Measurements from ENCODE around the gene CCND3. TPM values are rescaled to one million over a fixed set of nuclear protein-coding genes. Genes with fewer than 3 reads are reported as not detected.
A peak's percentile ranks its signal among the peaks of the same experiment; 100 is the strongest.

Gene CCND3
- total RNA-seq, 1 donor from 2014 or later, result 130 TPM

GRCh38 chr6:41929924-41930323, 11.7 kb downstream of the CCND3 start:
- intact Hi-C loops (cut with DNase I), result loop anchor here (10.0 kb wide), 1 partner anchor 1585 kb away; the partner anchor contains the start of genes LRRC73, POLR1C and YIPF3
- H3K27ac ChIP-seq, result no peak overlapping the region
- H3K36me3 ChIP-seq, result peaks cover 67 to 75% of the 10 kb centered on the region in 2 donors

DNA sequence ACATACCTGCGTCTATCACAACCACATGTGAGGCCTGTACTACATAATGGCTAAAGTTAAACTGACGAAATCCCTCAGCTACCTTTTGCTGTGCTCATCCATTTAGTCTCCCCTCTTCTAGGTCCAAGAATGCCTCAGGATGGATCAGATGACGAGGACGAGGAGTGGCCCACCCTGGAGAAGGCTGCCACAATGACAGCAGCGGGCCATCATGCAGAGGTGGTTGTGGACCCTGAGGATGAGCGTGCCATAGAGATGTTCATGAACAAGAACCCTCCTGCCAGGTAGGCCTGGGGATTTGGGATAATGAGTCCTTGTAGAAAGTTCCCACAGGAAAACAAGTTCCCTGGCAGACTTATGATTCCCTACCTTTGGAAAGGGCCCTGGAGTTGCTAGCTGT, 14.4 kb downstream of the CCND3 start:
- peaks cover 47 to 53% of the 10 kb centered on the region in 2 donors for H3K36me3 ChIP-seq
- intact Hi-C loops (cut with DNase I), result loop anchor here (10.0 kb wide), 1 partner anchor 1588 kb away; the partner anchor contains the start of genes LRRC73, POLR1C and YIPF3

More at GRCh38 chr6:41929924-41930323, 11.7 kb downstream of the CCND3 start:
- Histone ChIP-seq H3K4me3 (no peak overlapping the region), H3K9me3 (no peaks in the 10 kb centered on the region), H3K27me3 (no peaks in the 10 kb centered on the region), H3K4me1 (no peaks in the 10 kb centered on the region)
- no peak for TF ChIP-seq CTCF (IDR thresholded peaks at IDR 0.05)
- DNase-seq (ENCODE audit: low spot score in 2 of 2), result no peak

GRCh38 chr6:41922154-41922553, 19.5 kb downstream of the CCND3 start:
- no peaks in the 10 kb centered on the region for H3K9me3 ChIP-seq
- intact Hi-C loops (cut with DNase I), result loop anchor here (10.0 kb wide), 1 partner anchor 1593 kb away; the partner anchor contains the start of genes LRRC73, POLR1C and YIPF3
- H3K27me3 ChIP-seq, result no peaks in the 10 kb centered on the region
- no peak overlapping the region for H3K27ac ChIP-seq
- H3K4me1 ChIP-seq, result peaks cover 8 to 19% of the 10 kb centered on the region in 2 donors
- H3K4me3 ChIP-seq, result peak overlapping the region; percentile 92 to 97
- DNase-seq (ENCODE audit: low spot score in 2 of 2), result no peak
- H3K36me3 ChIP-seq, result peaks cover 2 to 3% of the 10 kb centered on the region in 2 donors
- no peak for TF ChIP-seq CTCF (IDR thresholded peaks at IDR 0.05)

More for the DNA sequence above, 14.4 kb downstream of the CCND3 start:
- H3K9me3 ChIP-seq, result no peaks in the 10 kb centered on the region
- H3K4me1 ChIP-seq, result peaks cover 0 to 4% of the 10 kb centered on the region in 2 donors
- TF ChIP-seq CTCF (IDR thresholded peaks at IDR 0.05), result no peak
- no peaks in the 10 kb centered on the region for H3K27me3 ChIP-seq
- DNase-seq (ENCODE audit: low spot score in 2 of 2), result no peak
- H3K27ac ChIP-seq, result no peak overlapping the region
- no peak overlapping the region for H3K4me3 ChIP-seq

GRCh38 chr6:41921712-41921998, 20.0 kb downstream of the CCND3 start:
- no peaks in the 10 kb centered on the region for H3K27me3 ChIP-seq
- H3K36me3 ChIP-seq, result peaks cover 0 to 1% of the 10 kb centered on the region in 2 donors
- intact Hi-C loops (cut with DNase I), result loop anchor here (1.0 to 10.0 kb wide), 6 partner anchors 20 to 1593 kb away; partner anchors contain the start of genes CCND3, LRRC73, MRPS10 and POLR1C
- H3K4me3 ChIP-seq, result peak overlapping the region; percentile 92 to 97
- DNase-seq (ENCODE audit: low spot score in 2 of 2), result no peak
- TF ChIP-seq CTCF (IDR thresholded peaks at IDR 0.05), result no peak
- H3K27ac ChIP-seq, result peak overlapping the region; percentile 98 to 99
- H3K4me1 ChIP-seq, result peaks cover 8 to 19% of the 10 kb centered on the region in 2 donors
- no peaks in the 10 kb centered on the region for H3K9me3 ChIP-seq

- peaks cover 2 to 7% of the 10 kb centered on the region in 2 donors for H3K36me3 ChIP-seq
- H3K4me3 ChIP-seq, result peak within 1 kb of the TSS; percentile 92 to 97
- DNase-seq (ENCODE audit: low spot score in 2 of 2), result peak; percentile 69 to 95
- peak; percentile 94 to 97 (median 96) for TF ChIP-seq CTCF (IDR thresholded peaks at IDR 0.05)
- no peaks in the 10 kb centered on the region for H3K27me3 ChIP-seq
- H3K27ac ChIP-seq, result peak within 1 kb of the TSS; percentile 98 to 99
- intact Hi-C loops (cut with DNase I), result loop anchor here (1.0 to 10.0 kb wide), 6 partner anchors 20 to 1594 kb away; partner anchors contain the start of genes CCND3, LRRC73, MRPS10 and POLR1C
- H3K4me1 ChIP-seq, result peaks cover 8 to 19% of the 10 kb centered on the region in 2 donors
- H3K9me3 ChIP-seq, result no peaks in the 10 kb centered on the region
These were observed 20.5 kb downstream of the CCND3 start, which contains the start of the genes BYSL and MED20 for GRCh38 chr6:41920921-41921711. TSS of gene BYSL (plus strand) at chr6:41921499. CDS start at chr6:41921563, 64 bp downstream. TSS of gene MED20 (minus strand) at chr6:41921139. CDS start at chr6:41921018, 121 bp downstream.

Measured in ascending aorta (tissue), 2 donors.